PFSK-1 (cell line): Measurements from ENCODE around the gene MFSD6.

Experiments used
- POLR2AphosphoS5 ChIP-seq: IDR thresholded peaks from 2 replicates; pipeline ENCODE4 v1.6.1; 2012; ENCODE audit warnings: low read depth, mild to moderate bottlenecking, control low read depth, low read length, moderate library complexity
- TAF1 ChIP-seq: IDR thresholded peaks from 2 replicates; pipeline ENCODE4 v1.6.1; 2012; ENCODE audit warnings: low read length, control low read depth, borderline replicate concordance; ENCODE audit not compliant: insufficient read depth

- no peak for TF ChIP-seq POLR2AphosphoS5
- no peak for TF ChIP-seq TAF1
Measured at GRCh38 chr2:190457256-190457655, 49.1 kb downstream of the MFSD6 start.
